ENCODE measurements around the gene ACOD1.
"Not testable (repeated sequence)": the region's sequence is repeated elsewhere in the genome, so short reads cannot be mapped to it uniquely, and the experiment has no call there.

Gene ACOD1

GRCh38 chr13:76954538-76954937, 6.2 kb downstream of the ACOD1 start:
- FAIRE-seq: no peak

- no peak for FAIRE-seq
Observed at GRCh38 chr13:76955193-76955592, 6.9 kb downstream of the ACOD1 start.

- FAIRE-seq: no peak
Observed at GRCh38 chr13:76955661-76956060, 7.3 kb downstream of the ACOD1 start.

- no peak for FAIRE-seq
Observed at GRCh38 chr13:76958841-76959432, 10.6 kb downstream of the ACOD1 start.

- not testable (repeated sequence) for FAIRE-seq
Observed at GRCh38 chr13:76959734-76960133, 11.4 kb downstream of the ACOD1 start.

GRCh38 chr13:76965759-76966421, 17.6 kb downstream of the ACOD1 start:
- FAIRE-seq: no peak

- no peak for FAIRE-seq
Observed at GRCh38 chr13:76967031-76967430, 18.7 kb downstream of the ACOD1 start.

- no peak for FAIRE-seq
Observed at GRCh38 chr13:76968041-76968440, 19.7 kb downstream of the ACOD1 start.

- no peak for FAIRE-seq
Observed at GRCh38 chr13:76969488-76970365, 21.4 kb downstream of the ACOD1 start.

- FAIRE-seq: no peak
Observed at GRCh38 chr13:76971215-76971614, 22.9 kb downstream of the ACOD1 start.

GRCh38 chr13:76971851-76972829, 23.8 kb downstream of the ACOD1 start:
- no peak for FAIRE-seq

GRCh38 chr13:76973920-76974617, 25.8 kb downstream of the ACOD1 start:
- FAIRE-seq: no peak

- FAIRE-seq: no peak
Observed at GRCh38 chr13:76974618-76974975, 26.3 kb downstream of the ACOD1 start.

GRCh38 chr13:76975863-76976262, 27.6 kb downstream of the ACOD1 start:
- FAIRE-seq: no peak

GRCh38 chr13:76976490-76976889, 28.2 kb downstream of the ACOD1 start:
- no peak for FAIRE-seq

- FAIRE-seq: no peak
Observed at GRCh38 chr13:76976929-76977328, 28.6 kb downstream of the ACOD1 start.

GRCh38 chr13:76980075-76980718, 31.9 kb downstream of the ACOD1 start:
- FAIRE-seq: no peak

GRCh38 chr13:76982061-76982460, 33.8 kb downstream of the ACOD1 start:
- no peak for FAIRE-seq

- no peak for FAIRE-seq
Observed at GRCh38 chr13:76983676-76984075, 35.4 kb downstream of the ACOD1 start.

GRCh38 chr13:76991432-76991795, 43.1 kb downstream of the ACOD1 start:
- FAIRE-seq: no peak

- FAIRE-seq: no peak
Observed at GRCh38 chr13:76991796-76992547, 43.7 kb downstream of the ACOD1 start, which contains the start of gene CLN5. Gene CLN5, plus strand, starts transcription at chr13:76992081. Its CDS starts 18 bp downstream, at chr13:76992099.

Data from colon (tissue), 2 donors.